Panc1 (cell line): ENCODE data around the gene ATP9A.

ENCODE experiments used
- POLR2AphosphoS5 ChIP-seq: IDR thresholded peaks from 2 replicates; pipeline ENCODE4 v1.6.1; 2012; ENCODE audit warnings: mild to moderate bottlenecking, low read depth, low read length, moderate library complexity
- SIN3A ChIP-seq: IDR thresholded peaks from 2 replicates; pipeline ENCODE4 v1.6.1; 2012; ENCODE audit warnings: low read depth, mild to moderate bottlenecking, low read length, moderate library complexity, borderline replicate concordance; ENCODE audit not compliant: insufficient read depth
- TF ChIP-seq, protein P1 (sequence below): fragments of 450-650 bp; IDR thresholded peaks from 2 replicates; pipeline ENCODE4 v1.5.1; 2017; ENCODE audit warnings: mild to moderate bottlenecking
- TF ChIP-seq, protein P2 (sequence below), 2 experiments: IDR thresholded peaks; 2 replicates each; pipeline ENCODE4 v1.6.1; 2011 to 2012; ENCODE audit warnings: low read depth in 2 of 2, control low read depth in 1 of 2, low read length in 1 of 2, mild to moderate bottlenecking in 1 of 2, moderate library complexity in 1 of 2; ENCODE audit not compliant: insufficient read depth in 1 of 2

DNA sequence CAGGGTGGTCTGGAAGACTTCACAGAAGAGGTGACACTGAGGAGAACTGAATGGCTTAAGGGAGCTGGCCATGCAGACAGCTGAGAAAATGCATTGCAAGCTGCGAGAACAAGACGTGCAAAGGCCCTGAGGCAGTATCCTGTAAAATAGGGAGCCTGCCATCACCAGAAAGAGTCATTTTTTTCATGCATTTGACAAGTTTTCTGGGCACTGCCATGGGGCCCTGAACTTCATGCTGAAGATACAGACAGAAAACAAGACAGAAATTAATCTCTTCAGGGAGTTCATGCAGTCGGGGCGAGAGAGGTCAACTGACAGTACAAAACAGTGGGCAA is 196.8 kb downstream of the ATP9A start:
- TF ChIP-seq, protein P1, sequence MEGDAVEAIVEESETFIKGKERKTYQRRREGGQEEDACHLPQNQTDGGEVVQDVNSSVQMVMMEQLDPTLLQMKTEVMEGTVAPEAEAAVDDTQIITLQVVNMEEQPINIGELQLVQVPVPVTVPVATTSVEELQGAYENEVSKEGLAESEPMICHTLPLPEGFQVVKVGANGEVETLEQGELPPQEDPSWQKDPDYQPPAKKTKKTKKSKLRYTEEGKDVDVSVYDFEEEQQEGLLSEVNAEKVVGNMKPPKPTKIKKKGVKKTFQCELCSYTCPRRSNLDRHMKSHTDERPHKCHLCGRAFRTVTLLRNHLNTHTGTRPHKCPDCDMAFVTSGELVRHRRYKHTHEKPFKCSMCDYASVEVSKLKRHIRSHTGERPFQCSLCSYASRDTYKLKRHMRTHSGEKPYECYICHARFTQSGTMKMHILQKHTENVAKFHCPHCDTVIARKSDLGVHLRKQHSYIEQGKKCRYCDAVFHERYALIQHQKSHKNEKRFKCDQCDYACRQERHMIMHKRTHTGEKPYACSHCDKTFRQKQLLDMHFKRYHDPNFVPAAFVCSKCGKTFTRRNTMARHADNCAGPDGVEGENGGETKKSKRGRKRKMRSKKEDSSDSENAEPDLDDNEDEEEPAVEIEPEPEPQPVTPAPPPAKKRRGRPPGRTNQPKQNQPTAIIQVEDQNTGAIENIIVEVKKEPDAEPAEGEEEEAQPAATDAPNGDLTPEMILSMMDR = no peak
- TF ChIP-seq, protein P2, sequence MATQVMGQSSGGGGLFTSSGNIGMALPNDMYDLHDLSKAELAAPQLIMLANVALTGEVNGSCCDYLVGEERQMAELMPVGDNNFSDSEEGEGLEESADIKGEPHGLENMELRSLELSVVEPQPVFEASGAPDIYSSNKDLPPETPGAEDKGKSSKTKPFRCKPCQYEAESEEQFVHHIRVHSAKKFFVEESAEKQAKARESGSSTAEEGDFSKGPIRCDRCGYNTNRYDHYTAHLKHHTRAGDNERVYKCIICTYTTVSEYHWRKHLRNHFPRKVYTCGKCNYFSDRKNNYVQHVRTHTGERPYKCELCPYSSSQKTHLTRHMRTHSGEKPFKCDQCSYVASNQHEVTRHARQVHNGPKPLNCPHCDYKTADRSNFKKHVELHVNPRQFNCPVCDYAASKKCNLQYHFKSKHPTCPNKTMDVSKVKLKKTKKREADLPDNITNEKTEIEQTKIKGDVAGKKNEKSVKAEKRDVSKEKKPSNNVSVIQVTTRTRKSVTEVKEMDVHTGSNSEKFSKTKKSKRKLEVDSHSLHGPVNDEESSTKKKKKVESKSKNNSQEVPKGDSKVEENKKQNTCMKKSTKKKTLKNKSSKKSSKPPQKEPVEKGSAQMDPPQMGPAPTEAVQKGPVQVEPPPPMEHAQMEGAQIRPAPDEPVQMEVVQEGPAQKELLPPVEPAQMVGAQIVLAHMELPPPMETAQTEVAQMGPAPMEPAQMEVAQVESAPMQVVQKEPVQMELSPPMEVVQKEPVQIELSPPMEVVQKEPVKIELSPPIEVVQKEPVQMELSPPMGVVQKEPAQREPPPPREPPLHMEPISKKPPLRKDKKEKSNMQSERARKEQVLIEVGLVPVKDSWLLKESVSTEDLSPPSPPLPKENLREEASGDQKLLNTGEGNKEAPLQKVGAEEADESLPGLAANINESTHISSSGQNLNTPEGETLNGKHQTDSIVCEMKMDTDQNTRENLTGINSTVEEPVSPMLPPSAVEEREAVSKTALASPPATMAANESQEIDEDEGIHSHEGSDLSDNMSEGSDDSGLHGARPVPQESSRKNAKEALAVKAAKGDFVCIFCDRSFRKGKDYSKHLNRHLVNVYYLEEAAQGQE (IDR thresholded peaks at IDR 0.05; ENCODE audit: insufficient read depth in 1 of 2, low read depth in 2 of 2, low read length in 1 of 2) = no peak
- TF ChIP-seq SIN3A (no peak), POLR2AphosphoS5 (no peak)
